Measurements from ENCODE around the gene OR5AK2. TPM values are rescaled to one million over a fixed set of nuclear protein-coding genes. Genes with fewer than 3 reads are reported as not detected.
"Not testable (repeated sequence)": the region's sequence is repeated elsewhere in the genome, so short reads cannot be mapped to it uniquely, and the experiment has no call there.

Gene OR5AK2, protein sequence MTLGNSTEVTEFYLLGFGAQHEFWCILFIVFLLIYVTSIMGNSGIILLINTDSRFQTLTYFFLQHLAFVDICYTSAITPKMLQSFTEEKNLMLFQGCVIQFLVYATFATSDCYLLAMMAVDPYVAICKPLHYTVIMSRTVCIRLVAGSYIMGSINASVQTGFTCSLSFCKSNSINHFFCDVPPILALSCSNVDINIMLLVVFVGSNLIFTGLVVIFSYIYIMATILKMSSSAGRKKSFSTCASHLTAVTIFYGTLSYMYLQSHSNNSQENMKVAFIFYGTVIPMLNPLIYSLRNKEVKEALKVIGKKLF
- total RNA-seq, result not detected

- DNase-seq, result no peak
Observed at GRCh38 chr11:56988614-56989013, at the start of gene OR5AK2. TSS of gene OR5AK2 (plus strand) at chr11:56988914. CDS start at chr11:56988914, 0 bp downstream.

- DNase-seq, result not testable (repeated sequence)
Observed at GRCh38 chr11:56945526-56945925, 43.2 kb upstream of the OR5AK2 start.

GRCh38 chr11:56948991-56949515, 39.7 kb upstream of the OR5AK2 start:
- no peak for DNase-seq

DNA sequence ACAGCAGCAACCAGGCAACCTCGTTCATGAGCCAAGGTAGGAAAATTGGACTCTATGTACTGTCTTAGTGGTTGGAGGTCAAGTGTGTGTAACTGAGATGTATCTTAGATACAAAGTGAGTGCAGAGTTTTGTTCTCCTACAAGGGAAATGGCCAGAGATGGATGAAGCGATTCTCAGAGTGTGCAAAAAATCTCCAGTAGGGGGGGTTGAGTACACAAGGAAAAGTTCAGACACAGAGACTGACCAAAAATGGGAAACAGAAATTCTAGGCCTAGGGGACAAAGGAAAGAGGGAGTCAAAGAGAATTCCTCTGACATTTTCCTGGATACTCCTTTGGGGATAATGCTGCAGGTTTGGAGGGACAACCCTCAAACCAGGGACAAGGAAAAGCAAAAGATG, 38.2 kb upstream of the OR5AK2 start:
- DNase-seq, result no peak

DNA sequence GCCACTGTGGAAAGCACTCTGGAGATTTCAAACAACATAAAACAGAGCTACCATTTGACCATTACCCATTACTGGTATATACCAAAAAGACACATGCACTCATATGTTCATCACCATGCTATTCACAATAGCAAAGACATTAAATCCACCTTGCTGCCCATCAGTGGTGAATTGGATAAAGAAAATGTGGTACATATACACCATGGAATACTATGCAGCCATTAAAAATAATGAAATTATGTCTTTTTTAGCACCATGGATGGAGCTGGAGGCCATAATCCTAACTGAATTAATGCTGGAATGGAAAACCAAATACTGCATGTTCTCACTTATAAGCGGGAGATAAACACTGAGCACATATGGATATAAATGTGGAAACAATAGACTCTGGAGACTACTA, 34.8 kb upstream of the OR5AK2 start:
- DNase-seq, result not testable (repeated sequence)

DNA sequence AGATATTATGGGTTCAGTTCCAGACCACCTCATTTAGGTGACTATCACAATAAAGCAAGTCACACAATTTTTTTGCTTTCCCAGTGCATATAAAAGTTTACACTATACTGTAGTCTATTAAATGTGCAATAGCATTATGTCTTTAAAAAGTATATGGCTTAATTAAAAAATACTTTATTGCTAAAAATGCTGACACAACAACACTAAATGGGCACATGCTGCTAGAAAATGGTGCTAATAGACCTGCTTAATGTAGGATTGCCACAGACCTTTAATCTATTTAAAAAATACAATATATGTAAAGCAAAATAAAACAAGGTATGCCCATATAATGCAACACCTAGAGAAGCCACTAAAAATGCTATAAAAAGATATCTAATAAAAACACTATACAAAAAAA, 27.1 kb upstream of the OR5AK2 start:
- DNase-seq, result no peak

- no peak for DNase-seq
Observed at GRCh38 chr11:56967726-56968125, 21.0 kb upstream of the OR5AK2 start.

- DNase-seq, result no peak
Observed at GRCh38 chr11:56968524-56968923, 20.2 kb upstream of the OR5AK2 start.

DNA sequence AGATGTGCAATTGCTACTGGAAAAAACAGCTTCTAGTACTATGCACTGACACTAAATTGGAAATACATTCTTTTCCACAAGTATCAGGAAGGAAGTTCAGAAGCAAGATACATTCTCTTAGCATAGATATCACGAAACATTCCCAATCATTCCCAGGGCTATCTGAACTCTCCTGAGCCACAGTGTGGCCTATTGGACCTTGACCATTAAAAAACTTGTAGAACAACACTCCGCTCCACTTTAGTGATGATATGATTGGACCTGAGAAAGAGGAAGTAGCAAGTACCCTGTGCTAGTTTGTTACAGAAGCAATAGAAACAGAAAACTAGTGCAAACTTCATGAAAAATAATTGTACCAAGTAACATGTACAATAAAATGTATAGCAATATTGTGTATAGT, 11.4 kb upstream of the OR5AK2 start:
- DNase-seq, result no peak

- no peak for DNase-seq
Observed at GRCh38 chr11:56990702-56991101, 2.0 kb downstream of the OR5AK2 start.

DNA sequence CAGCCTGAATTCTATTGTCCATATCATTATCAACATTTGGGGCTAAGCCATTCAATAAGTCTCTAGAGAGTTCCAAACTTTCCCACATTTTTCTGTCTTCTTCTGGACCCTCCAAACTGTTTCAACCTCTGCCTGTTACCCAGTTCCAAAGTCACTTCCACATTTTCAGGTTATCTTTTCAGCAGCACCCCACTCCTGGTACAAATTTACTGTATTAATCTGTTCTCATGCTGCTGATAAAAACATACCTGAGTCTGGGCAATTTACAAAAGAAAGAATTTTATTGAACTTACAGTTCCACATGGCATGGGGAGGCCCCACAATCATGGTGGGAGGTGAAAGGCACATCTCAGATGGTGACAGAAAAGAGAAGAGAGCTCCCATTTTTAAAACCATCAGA, 5.8 kb downstream of the OR5AK2 start:
- no peak for DNase-seq

DNA sequence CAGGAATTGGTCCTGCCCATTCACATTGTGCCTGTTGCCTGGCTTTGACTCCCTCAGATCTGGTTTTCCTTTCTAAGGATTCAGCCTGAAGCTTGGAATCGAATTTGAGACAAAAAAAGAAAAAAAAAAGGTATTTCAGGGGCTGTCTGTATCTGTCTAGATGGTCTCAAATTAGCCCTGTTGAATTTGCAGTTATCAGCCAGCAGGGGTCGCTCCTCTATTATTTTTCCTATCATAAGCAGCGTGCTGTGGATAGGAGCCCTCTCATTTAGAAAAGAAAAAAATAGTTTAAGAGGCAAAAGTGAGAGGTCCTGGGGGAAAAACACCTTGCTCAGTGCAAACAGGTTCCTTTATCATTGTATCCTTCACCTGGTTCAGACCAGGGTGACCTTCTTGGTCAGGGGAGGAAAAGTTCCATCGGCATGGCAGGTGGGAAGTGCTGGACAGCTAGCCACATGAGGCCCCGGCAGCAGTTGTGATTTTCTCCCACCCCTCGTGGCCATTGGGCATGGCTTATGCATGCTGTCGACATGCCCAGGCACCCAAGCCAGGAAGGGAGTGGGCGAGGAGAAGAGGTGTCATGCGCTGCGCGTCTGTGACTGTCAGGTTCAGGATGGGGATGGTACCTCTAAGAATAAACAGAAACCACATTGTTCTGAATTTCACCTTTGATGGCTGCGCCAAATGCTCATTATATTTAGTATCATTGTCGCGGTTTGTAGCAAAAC, 13.1 kb downstream of the OR5AK2 start:
- no peak for DNase-seq

- DNase-seq, result no peak
Observed at GRCh38 chr11:57008373-57008772, 19.7 kb downstream of the OR5AK2 start.

DNA sequence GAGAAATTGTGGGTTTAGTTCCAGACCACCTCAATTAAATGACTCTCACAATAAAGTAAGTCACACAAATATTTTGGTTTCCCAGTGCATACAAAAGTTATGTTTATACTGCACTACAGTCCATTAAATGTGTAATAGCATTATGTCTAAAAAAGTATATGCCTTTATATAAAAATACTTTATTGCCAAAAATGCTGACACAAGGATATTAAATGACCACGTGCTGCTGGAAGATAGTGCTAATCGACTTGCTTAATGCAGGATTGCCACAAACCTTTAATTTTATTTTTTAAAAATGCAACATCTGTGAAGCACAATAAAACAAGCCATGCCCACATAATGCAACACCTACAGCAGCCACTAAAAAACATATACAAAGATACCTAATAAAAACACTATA, 27.0 kb downstream of the OR5AK2 start:
- no peak for DNase-seq

DNA sequence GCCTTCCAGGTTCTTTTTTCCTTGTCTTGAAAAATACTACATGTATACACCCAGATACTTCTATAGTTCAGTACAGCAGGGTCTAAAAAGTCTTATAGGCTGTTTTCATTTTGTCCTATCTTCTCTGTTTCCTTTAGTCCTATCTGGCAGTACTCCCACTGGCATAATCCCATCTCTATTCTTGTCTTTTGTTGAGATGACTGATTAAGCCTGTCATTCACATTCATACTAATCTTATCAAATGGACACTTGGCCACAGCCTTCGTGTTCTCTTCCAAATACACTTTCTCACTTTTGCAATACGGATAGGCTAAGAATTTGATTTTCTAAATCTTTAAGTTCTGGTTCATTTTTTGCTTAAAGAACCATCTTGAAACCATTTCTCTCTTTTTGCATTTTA, 42.8 kb downstream of the OR5AK2 start:
- DNase-seq, result no peak

Other genes starting within 250 kb of the OR5AK2 start
- gene OR9G4, start 240.2 kb upstream of the OR5AK2 start, total RNA-seq, result not detected
- gene LRRC55, start 193.0 kb downstream of the OR5AK2 start, total RNA-seq, result 25.7 TPM
- 5.8 TPM for gene APLNR, start 248.3 kb downstream of the OR5AK2 start, total RNA-seq

Measured in occipital lobe (tissue), 2 donors.